IPS DF 4.7 (cell line): ENCODE measurements around the gene CMTM8.
"Not testable (repeated sequence)": the region's sequence is repeated elsewhere in the genome, so short reads cannot be mapped to it uniquely, and the experiment has no call there.

Experiments used
- DNase-seq: peaks from one replicate; pipeline ENCODE4 v3.0.0-alpha.2; 2013; ENCODE audit warnings: low spot score; ENCODE audit errors: extremely low read depth

The CMTM8 gene

GRCh38 chr3:32238453-32239306 lies at the start of gene CMTM8:
TSS of gene CMTM8 (plus strand) at chr3:32238680. CDS start at chr3:32238973, 293 bp downstream.
- DNase-seq, result no peak

- no peak for DNase-seq
Measured at GRCh38 chr3:32189693-32190092, 48.8 kb upstream of the CMTM8 start.

- DNase-seq, result not testable (repeated sequence)
Measured at GRCh38 chr3:32190556-32190955, 47.9 kb upstream of the CMTM8 start.

GRCh38 chr3:32193101-32193500 lies 45.4 kb upstream of the CMTM8 start:
- no peak for DNase-seq

- no peak for DNase-seq
Measured at GRCh38 chr3:32194653-32195052, 43.8 kb upstream of the CMTM8 start.

DNA sequence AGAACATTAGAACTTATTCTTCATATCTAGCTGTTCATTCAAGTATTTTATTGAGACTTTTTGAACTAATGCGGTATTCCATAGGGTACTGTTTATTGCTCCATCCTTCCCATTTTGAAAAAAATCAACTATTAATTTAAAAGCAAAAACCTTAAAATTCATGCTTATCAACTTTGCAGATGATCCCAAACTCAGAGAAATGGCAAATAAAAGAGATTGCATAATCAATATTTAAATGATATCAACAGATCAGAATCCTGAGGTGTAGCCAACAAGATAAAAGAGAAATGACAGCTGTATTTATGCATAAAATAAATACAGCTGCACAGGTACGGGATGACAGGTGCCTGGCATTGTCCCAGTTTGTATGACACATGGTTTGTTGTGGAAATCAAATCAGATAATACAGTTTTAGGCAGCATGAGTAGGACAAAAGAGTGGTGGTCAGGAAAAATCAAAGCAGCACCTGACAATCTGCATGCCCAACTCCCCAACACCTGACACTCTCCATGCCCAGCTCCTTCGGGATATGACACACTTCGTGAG lies 42.4 kb upstream of the CMTM8 start:
- DNase-seq, result no peak

- no peak for DNase-seq
Measured at GRCh38 chr3:32197991-32198390, 40.5 kb upstream of the CMTM8 start.

GRCh38 chr3:32198714-32199113 lies 39.8 kb upstream of the CMTM8 start:
- DNase-seq, result no peak

- DNase-seq, result no peak
Measured at GRCh38 chr3:32200490-32200889, 38.0 kb upstream of the CMTM8 start.

- DNase-seq, result no peak
Measured at GRCh38 chr3:32200992-32201758, 37.3 kb upstream of the CMTM8 start.

DNA sequence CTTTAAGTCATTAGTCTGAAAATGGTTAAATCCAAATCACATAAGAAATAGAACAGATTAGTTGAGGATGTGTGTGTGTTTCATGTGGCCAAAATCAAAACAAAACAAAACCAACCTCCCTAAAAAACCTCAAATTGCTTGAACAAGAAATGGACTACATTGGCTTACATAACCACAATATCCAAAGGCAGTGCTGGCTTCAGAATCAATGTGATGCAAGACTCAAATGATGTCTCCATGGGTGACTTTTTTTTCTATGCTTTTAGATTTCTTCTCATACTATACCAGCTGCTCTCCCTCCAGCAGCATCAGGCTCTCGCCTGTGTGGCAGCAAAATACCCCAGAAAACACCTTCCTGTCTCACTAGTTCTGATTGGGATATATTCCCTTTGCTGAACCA lies 36.0 kb upstream of the CMTM8 start:
- no peak for DNase-seq

DNA sequence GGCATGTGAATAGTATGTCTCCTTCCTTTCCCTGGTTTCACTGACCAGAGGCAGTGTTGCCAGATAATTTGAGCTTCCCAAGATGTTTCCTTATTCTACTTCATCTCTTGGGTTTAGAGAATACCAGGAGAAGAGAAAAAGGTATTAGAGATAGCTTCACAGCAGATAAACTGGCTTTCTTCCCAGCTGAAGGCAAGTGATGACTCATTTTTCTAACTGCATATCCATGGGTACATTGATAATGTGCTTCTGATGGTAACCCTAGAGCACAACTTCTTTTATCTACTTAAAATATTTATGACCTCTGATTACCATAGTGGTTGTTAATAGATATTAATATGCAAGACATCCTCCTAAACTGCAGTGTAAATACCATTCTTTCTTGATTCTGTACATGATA lies 34.6 kb upstream of the CMTM8 start:
- no peak for DNase-seq

DNA sequence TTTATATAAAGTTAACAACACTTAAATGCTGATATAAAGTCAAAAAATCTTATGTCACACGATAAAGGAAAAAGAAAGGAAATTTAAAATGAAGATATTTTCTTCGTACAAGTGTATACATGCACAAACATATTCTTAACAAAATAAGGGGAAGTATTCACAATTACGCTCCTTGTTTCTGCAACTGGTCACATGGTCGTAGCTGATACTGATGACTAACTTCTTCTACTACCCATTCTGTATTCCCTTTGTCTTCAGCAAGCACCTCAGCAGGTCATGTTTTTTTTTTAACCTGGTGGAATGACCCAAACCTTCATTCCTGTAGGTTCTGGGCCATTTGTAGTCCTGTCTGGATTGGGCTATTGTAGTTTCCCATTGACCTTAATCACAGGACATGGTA lies 30.0 kb upstream of the CMTM8 start:
- DNase-seq, result no peak

DNA sequence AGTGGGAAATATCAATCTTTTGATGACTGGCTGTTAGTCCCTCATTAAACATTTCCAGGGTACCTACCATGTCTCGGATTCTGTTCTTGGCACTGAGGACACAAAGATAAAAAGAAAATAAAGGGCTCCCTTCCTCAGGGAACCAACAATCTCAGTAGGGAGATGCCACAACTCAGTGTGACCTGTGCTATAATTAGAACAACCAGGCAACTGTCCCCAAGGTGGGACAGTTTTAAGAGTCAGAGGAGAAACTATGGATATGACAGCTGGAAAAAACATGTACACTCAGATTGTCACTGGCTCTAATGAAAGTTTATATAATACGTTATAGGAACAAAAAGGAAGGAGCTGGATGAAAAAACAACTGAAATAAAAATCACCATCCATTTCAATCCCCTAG lies 23.3 kb upstream of the CMTM8 start:
- DNase-seq, result no peak

GRCh38 chr3:32216172-32216783 lies 22.2 kb upstream of the CMTM8 start:
- no peak for DNase-seq

GRCh38 chr3:32217339-32217738 lies 21.1 kb upstream of the CMTM8 start:
- DNase-seq, result no peak

- DNase-seq, result no peak
Measured at GRCh38 chr3:32219537-32219936, 18.9 kb upstream of the CMTM8 start.

- DNase-seq, result no peak
Measured at GRCh38 chr3:32220006-32220405, 18.5 kb upstream of the CMTM8 start.

DNA sequence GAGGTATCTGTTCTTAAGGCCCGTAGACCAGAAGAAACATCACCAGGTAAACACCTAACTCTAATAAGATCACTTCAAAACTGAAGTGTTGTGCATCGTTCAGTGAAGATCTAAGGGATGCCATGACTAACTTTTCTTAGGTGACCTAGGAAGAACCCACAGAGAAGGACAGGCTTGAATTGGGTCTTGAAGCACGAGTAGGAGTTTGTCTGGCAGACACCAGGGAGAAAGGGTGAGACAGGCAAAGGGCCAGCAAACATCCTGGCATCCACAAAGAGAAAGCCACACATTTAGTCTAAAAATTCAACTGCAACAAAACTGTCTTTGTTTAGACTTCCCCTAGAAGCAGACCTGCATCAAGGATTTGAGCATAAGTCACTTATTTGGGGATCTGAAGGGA lies 15.5 kb upstream of the CMTM8 start:
- DNase-seq, result no peak

DNA sequence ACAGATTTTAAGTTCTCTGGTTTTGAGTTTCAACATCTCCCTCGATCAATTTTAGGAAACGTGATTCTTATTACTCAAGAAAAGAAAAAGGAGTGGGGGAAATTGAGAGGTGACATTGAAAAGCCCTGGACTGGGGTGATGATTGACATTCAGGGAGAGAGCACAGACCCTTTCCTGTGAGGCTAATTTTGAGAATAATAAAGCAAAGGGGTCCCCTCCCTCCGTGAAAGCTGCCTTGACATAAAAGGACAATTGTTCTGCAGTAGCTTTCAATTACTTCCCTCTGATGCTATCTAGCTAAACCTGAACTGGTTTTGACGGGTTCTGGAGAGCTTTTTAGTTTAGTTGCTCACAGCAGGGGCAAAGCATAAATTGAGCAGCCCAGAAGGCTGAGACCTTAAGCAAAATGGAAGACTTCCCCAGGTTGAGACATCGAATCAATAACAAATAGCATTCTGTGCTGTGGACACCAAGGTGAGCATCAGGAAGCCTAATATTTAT lies 14.4 kb upstream of the CMTM8 start:
- no peak for DNase-seq

DNA sequence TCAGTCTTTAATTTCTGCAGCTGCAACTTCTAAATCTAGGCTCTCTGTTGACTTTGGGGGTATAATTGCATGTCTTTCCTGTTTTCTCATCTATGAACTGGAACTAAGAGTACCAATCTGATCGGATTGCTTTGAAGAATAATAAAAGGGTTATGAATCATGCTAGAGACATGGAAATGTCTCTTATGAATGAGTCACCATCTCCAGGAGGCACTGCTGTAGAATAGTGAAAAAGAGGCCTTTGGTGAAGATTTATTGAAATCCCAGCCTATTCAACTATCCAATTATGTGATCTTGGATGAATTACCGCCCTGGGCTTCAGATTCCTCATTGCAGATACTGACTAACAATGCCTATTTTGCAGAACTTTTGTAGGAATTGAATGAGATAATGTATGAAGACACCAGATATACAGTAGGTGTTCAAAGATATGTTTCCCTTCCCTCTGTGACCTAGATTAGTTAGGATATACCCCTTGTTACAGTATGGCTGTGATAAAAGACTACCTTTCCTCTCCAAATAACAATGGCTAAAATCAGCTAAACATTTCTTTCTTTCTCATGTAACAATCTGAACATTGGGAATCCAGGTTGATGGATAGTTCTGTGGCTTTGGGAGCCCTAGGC lies 11.5 kb upstream of the CMTM8 start:
- DNase-seq, result no peak
